Measurements from ENCODE around the gene TMEM231. TPM values are rescaled to one million over a fixed set of nuclear protein-coding genes. Genes with fewer than 3 reads are reported as not detected.

Gene TMEM231
- total RNA-seq, 4 donors from 2014 or later: 6.0 to 11.9 (median 9.3) TPM

DNA sequence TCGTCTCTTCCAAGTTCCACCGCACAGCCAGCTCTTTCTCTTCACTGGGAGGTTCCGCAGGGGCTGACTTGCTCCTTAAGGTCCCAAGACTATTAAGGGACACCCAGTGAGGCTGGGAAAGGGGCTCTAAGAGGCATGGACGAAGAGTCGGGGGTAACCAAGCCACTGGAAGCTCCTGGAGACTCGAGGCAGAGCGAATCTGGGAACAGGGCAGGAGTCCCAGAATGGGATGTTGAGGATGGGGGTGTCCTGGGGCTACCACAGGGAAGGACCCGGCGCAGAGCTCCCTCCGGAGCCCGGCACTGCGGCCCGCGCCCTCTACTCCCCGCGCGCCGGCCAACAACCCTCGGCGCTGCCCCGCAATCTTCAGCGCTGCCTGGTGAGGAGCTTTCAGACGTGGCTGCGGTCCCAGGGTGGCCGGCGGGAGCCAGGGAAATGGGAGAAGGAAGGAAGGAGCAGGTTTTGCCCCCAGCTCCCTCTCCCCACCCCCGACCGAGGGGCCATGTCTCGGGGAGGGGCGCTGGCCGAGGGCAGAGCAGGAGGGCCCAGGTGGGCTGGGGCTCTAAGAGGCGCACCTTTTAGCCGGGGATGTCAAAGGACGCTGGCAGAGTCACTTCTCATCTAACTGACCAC is 20.7 kb downstream of the TMEM231 start:
- Histone ChIP-seq H3K27ac (no peak overlapping the region), H3K4me1 (no peaks in the 10 kb centered on the region), H3K9me3 (no peaks in the 10 kb centered on the region), H3K36me3 (no peaks in the 10 kb centered on the region), H3K27me3 (no peaks in the 10 kb centered on the region), H3K4me3 (no peak overlapping the region)
- WGBS: 68% methylated on average over 30 of the region's 34 CpGs
- TF ChIP-seq, protein P1, sequence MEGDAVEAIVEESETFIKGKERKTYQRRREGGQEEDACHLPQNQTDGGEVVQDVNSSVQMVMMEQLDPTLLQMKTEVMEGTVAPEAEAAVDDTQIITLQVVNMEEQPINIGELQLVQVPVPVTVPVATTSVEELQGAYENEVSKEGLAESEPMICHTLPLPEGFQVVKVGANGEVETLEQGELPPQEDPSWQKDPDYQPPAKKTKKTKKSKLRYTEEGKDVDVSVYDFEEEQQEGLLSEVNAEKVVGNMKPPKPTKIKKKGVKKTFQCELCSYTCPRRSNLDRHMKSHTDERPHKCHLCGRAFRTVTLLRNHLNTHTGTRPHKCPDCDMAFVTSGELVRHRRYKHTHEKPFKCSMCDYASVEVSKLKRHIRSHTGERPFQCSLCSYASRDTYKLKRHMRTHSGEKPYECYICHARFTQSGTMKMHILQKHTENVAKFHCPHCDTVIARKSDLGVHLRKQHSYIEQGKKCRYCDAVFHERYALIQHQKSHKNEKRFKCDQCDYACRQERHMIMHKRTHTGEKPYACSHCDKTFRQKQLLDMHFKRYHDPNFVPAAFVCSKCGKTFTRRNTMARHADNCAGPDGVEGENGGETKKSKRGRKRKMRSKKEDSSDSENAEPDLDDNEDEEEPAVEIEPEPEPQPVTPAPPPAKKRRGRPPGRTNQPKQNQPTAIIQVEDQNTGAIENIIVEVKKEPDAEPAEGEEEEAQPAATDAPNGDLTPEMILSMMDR (IDR thresholded peaks at IDR 0.05): no peak
- TF ChIP-seq EP300 (IDR thresholded peaks at IDR 0.05) (no peak), POLR2A (IDR thresholded peaks at IDR 0.05) (no peak), POLR2AphosphoS5 (IDR thresholded peaks at IDR 0.05) (no peak)
- no peak for DNase-seq (ENCODE audit: low spot score in 2 of 2)

DNA sequence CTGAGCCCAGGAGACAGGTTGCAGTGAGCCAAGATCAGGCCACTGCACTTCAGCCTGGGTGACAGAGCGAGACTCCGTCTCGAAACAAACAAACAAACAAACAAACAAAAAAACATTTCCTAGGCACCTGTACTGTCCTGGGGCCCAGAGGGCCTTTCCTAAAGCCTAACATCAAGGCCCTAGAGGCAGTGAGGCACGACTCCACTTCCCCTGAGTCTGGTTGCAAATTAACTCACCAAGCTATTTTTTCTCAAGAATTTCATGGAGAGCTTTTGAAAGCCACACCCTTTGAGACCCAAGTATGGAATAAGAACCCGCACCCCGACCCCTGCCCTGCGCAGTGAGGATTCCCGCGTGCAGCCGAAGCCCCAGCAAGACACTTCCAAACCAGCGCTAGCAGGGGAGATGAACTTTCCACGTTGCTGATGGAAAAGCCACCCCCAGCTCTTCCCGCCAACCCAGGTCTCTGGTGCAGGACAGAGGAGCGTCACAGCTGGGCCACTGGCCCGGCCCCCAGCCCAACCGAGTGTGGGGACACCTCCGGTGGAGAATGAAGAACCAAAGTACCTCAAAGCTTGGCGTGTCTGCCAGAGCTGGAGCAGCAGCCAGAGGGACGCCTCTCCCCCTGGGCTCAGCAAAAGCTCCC is 21.4 kb downstream of the TMEM231 start:
- Histone ChIP-seq H3K9me3 (no peaks in the 10 kb centered on the region), H3K4me3 (no peak overlapping the region), H3K27ac (no peak overlapping the region), H3K36me3 (no peaks in the 10 kb centered on the region), H3K27me3 (no peaks in the 10 kb centered on the region), H3K4me1 (no peaks in the 10 kb centered on the region)
- DNase-seq (ENCODE audit: low spot score in 2 of 2): no peak
- TF ChIP-seq POLR2A (IDR thresholded peaks at IDR 0.05): no peak
- TF ChIP-seq POLR2AphosphoS5 (IDR thresholded peaks at IDR 0.05): no peak
- TF ChIP-seq, protein P1 (IDR thresholded peaks at IDR 0.05): no peak
- TF ChIP-seq EP300 (IDR thresholded peaks at IDR 0.05): no peak
- WGBS: 91% methylated on average over 16 of the region's 19 CpGs

DNA sequence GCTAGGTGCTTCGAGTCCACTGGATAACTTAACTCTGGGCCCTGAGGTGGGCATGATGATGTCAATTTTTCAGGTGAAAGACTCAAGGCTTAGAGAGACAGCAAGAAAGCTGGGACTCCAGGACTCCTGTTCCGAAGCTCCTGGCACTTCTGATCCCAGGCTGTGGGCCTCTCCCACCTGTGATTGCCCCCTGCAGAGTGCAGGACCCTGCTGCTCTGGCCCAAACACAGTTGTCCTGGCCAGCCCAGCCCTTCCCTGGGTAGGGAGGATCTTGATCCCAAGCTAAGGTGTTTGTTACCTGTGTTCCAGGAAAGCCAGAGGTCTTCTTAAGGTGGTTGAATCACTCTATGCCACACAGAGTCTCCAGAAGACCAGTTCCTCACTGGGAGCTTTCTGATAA is 23.3 kb downstream of the TMEM231 start:
- Histone ChIP-seq H3K27me3 (no peaks in the 10 kb centered on the region), H3K4me3 (no peak overlapping the region), H3K4me1 (no peaks in the 10 kb centered on the region), H3K9me3 (no peaks in the 10 kb centered on the region), H3K36me3 (no peaks in the 10 kb centered on the region), H3K27ac (no peak overlapping the region)
- no peak for DNase-seq (ENCODE audit: low spot score in 2 of 2)
- TF ChIP-seq POLR2AphosphoS5 (IDR thresholded peaks at IDR 0.05): no peak
- no peak for TF ChIP-seq POLR2A (IDR thresholded peaks at IDR 0.05)
- no peak for TF ChIP-seq EP300 (IDR thresholded peaks at IDR 0.05)
- TF ChIP-seq, protein P1 (IDR thresholded peaks at IDR 0.05): no peak
- WGBS: 86% methylated on average over 2 of the region's 2 CpGs

DNA sequence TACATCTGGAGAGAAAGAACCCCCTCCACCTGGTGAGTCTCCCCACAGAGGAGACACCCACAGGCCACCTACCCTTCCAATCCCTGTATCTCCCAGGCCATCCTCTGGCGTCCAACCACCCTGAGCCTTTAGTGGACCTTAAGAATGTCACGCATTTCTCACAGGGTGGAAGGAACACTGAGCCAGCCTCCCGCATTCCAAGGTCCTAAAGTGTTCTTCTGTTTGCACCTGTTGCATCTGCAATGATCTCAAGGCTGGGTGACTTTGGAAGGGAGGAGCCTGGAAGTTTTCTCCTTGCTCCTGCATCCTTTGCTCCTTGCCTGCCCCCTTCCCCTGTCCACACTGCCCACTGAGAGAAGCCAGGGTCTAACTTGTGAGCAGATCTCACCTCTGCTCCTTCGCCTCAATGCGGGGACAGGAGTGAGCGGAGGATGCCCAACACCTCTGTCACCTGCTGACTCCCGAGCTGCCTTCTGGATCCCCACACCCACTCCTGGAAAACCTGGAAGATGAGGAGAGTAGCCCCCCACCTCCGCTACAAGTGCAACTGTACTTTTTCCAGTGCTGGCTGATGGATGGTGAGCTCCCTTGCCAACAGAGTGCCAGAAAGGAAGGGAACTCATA is 23.8 kb downstream of the TMEM231 start:
- Histone ChIP-seq H3K4me1 (no peaks in the 10 kb centered on the region), H3K27me3 (no peaks in the 10 kb centered on the region), H3K9me3 (no peaks in the 10 kb centered on the region), H3K4me3 (no peak overlapping the region), H3K27ac (no peak overlapping the region), H3K36me3 (no peaks in the 10 kb centered on the region)
- WGBS: 91% methylated on average over 8 of the region's 8 CpGs
- DNase-seq (ENCODE audit: low spot score in 2 of 2): no peak
- TF ChIP-seq, protein P1 (IDR thresholded peaks at IDR 0.05): no peak
- TF ChIP-seq EP300 (IDR thresholded peaks at IDR 0.05) (no peak), POLR2A (IDR thresholded peaks at IDR 0.05) (no peak), POLR2AphosphoS5 (IDR thresholded peaks at IDR 0.05) (no peak)

DNA sequence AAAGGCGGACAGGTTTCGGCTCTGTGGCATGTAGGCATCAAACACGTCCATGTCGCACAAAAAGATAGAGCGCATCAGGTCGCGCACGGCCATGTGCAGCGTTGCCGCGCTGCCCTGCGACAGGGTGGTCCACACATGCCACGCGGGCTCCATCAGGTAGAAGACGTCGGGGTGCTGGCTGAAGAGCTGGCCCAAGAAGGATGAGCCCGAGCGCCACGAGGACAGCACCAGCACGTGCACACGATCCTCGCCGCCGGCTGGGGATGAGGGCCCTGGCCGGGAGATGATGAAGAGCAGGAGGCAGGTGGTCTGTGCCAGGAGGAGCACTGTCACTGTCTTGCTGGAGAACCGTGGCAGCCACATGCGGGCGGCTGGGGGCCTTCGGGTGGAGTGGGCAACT is 26.1 kb downstream of the TMEM231 start:
- Histone ChIP-seq H3K27ac (no peak overlapping the region), H3K36me3 (no peaks in the 10 kb centered on the region), H3K27me3 (no peaks in the 10 kb centered on the region), H3K4me1 (no peaks in the 10 kb centered on the region), H3K4me3 (no peak overlapping the region), H3K9me3 (no peaks in the 10 kb centered on the region)
- no peak for TF ChIP-seq EP300 (IDR thresholded peaks at IDR 0.05)
- TF ChIP-seq POLR2AphosphoS5 (IDR thresholded peaks at IDR 0.05): no peak
- no peak for TF ChIP-seq POLR2A (IDR thresholded peaks at IDR 0.05)
- TF ChIP-seq, protein P1 (IDR thresholded peaks at IDR 0.05): no peak
- WGBS: 97% methylated on average over 27 of the region's 29 CpGs
- no peak for DNase-seq (ENCODE audit: low spot score in 2 of 2)
